ENCODE data around the gene PLXNA4. TPM values are rescaled to one million over a fixed set of nuclear protein-coding genes. Genes with fewer than 3 reads are reported as not detected.
A peak's percentile ranks its signal among the peaks of the same experiment; 100 is the strongest.

PLXNA4 gene
- total RNA-seq, 2 donors from 2014 or later, result 2.1 to 8.2 TPM

GRCh38 chr7:132250480-132251326 is 325.6 kb downstream of the PLXNA4 start:
- H3K4me1 ChIP-seq, result peaks cover 39% of the 10 kb centered on the region
- H3K4me3 ChIP-seq, result no peak overlapping the region
- ATAC-seq (no peak), DNase-seq (no peak)
- H3K9me3 ChIP-seq, result no peaks in the 10 kb centered on the region
- no peak for TF ChIP-seq CTCF (IDR thresholded peaks at IDR 0.05)
- no peak for TF ChIP-seq POLR2A (IDR thresholded peaks at IDR 0.05)
- 10 to 11% methylated on average over 4 of the region's 4 CpGs for WGBS, 2 donors
- intact Hi-C loops (cut with DNase I), result no loop called here
- peak overlapping the region; percentile 52 to 81 (median 70) for H3K27ac ChIP-seq
- no peaks in the 10 kb centered on the region for H3K27me3 ChIP-seq
- H3K36me3 ChIP-seq (replicated peaks in 1 of 2; ENCODE audit: insufficient read depth in 1 of 2, low read depth in 2 of 2), result no peaks in the 10 kb centered on the region

GRCh38 chr7:132249256-132249971 is 326.9 kb downstream of the PLXNA4 start:
- Histone ChIP-seq H3K4me1 (peaks cover 34% of the 10 kb centered on the region), H3K9me3 (no peaks in the 10 kb centered on the region), H3K4me3 (no peak overlapping the region), H3K27ac (peak overlapping the region in 1 of 4 donors; percentile 74), H3K27me3 (no peaks in the 10 kb centered on the region), H3K36me3 (replicated peaks in 1 of 2; ENCODE audit: insufficient read depth in 1 of 2, low read depth in 2 of 2) (no peaks in the 10 kb centered on the region)
- TF ChIP-seq CTCF (IDR thresholded peaks at IDR 0.05) (peak in 2 of 7 experiments; percentile 10 to 19), POLR2A (IDR thresholded peaks at IDR 0.05) (no peak)
- intact Hi-C loops (cut with DNase I), result no loop called here
- DNase-seq, result peak in 2 of 4 donors; percentile 37 to 46
- ATAC-seq, result no peak
- 73 to 79% methylated on average over 19 of the region's 19 CpGs for WGBS, 2 donors

GRCh38 chr7:132248841-132249240 is 327.4 kb downstream of the PLXNA4 start:
- no peak for ATAC-seq
- Histone ChIP-seq H3K9me3 (no peaks in the 10 kb centered on the region), H3K27ac (no peak overlapping the region), H3K4me1 (peaks cover 34% of the 10 kb centered on the region), H3K36me3 (replicated peaks in 1 of 2; ENCODE audit: insufficient read depth in 1 of 2, low read depth in 2 of 2) (no peaks in the 10 kb centered on the region), H3K27me3 (no peaks in the 10 kb centered on the region), H3K4me3 (no peak overlapping the region)
- TF ChIP-seq CTCF (IDR thresholded peaks at IDR 0.05) (no peak), POLR2A (IDR thresholded peaks at IDR 0.05) (no peak)
- 26 to 38% methylated on average over 2 of the region's 2 CpGs for WGBS, 2 donors
- no peak for DNase-seq
- intact Hi-C loops (cut with DNase I), result no loop called here

- H3K27ac ChIP-seq, result no peak overlapping the region
- no peak for ATAC-seq
- intact Hi-C loops (cut with DNase I), result no loop called here
- no peaks in the 10 kb centered on the region for H3K9me3 ChIP-seq
- TF ChIP-seq POLR2A (IDR thresholded peaks at IDR 0.05) (no peak), CTCF (IDR thresholded peaks at IDR 0.05) (no peak)
- no peak for DNase-seq
- no peaks in the 10 kb centered on the region for H3K27me3 ChIP-seq
- 82 to 99% methylated on average over 6 of the region's 6 CpGs for WGBS, 2 donors
- H3K4me1 ChIP-seq, result peaks cover 34% of the 10 kb centered on the region
- no peaks in the 10 kb centered on the region for H3K36me3 ChIP-seq (replicated peaks in 1 of 2; ENCODE audit: insufficient read depth in 1 of 2, low read depth in 2 of 2)
- no peak overlapping the region for H3K4me3 ChIP-seq
Observed at GRCh38 chr7:132247995-132248618, 328.2 kb downstream of the PLXNA4 start.

Measured in body of pancreas (tissue), 4 donors.